Stomach (tissue), 9 donors: ENCODE results near the gene DHDDS. TPM values are rescaled to one million over a fixed set of nuclear protein-coding genes. Genes with fewer than 3 reads are reported as not detected.
A peak's percentile ranks its signal among the peaks of the same experiment; 100 is the strongest.

Experiments
- DNase-seq, 2 donors: peaks; one replicate each; pipeline versions ENCODE4 v3.0.0 to v3.0.0-alpha.2; 2013 to 2019
- H3K27ac ChIP-seq, 5 donors: fragments of 200-600 bp in 4 of 5; sonication (generic) in 4 of 5; one replicate each; pipeline ENCODE4 v1.5.1; 2013 to 2019; ENCODE audit warnings: mild to moderate bottlenecking in 1 of 5, moderate library complexity in 1 of 5
- H3K27me3 ChIP-seq, 3 donors: fragments of 200-600 bp; sonication (generic); one replicate each; pipeline ENCODE4 v1.5.1; 2017 to 2019; ENCODE audit warnings: mixed run types in 1 of 3
- H3K36me3 ChIP-seq, 4 donors: fragments of 200-600 bp; sonication (generic); 1 replicate in 3 of 4; 2 replicates in 1 of 4; pipeline ENCODE4 v1.5.1; 2016 to 2019
- H3K4me1 ChIP-seq, 4 donors: fragments of 200-600 bp; sonication (generic); one replicate each; pipeline ENCODE4 v1.5.1; 2016 to 2019
- H3K4me3 ChIP-seq, 4 donors: fragments of 200-600 bp; sonication (generic) in 3 of 4; one replicate each; pipeline ENCODE4 v1.5.1; 2016 to 2019; ENCODE audit warnings: mild to moderate bottlenecking in 1 of 4
- H3K9me3 ChIP-seq, 4 donors: fragments of 200-600 bp; sonication (generic); one replicate each; pipeline ENCODE4 v1.5.1; 2016 to 2019
- CTCF ChIP-seq, 7 experiments: fragments of 450-650 bp in 4 of 7; fragments of 200-600 bp in 3 of 7; sonication (generic) in 3 of 7; IDR thresholded peaks; one replicate each; pipeline ENCODE4 v1.5.1; 2016 to 2019; ENCODE audit warnings: antibody characterized with exemption in 7 of 7, control low read depth in 2 of 7, mild to moderate bottlenecking in 1 of 7
- EP300 ChIP-seq: sonication (generic); formaldehyde crosslinking; IDR thresholded peaks from one replicate; pipeline ENCODE4 v1.6.1; 2017; ENCODE audit warnings: antibody characterized with exemption
- POLR2A ChIP-seq, 4 donors: fragments of 450-650 bp; IDR thresholded peaks; one replicate each; pipeline ENCODE4 v1.6.1; 2016; ENCODE audit warnings: antibody characterized with exemption in 4 of 4, control low read depth in 2 of 4, mild to moderate bottlenecking in 1 of 4, moderate library complexity in 1 of 4
- POLR2AphosphoS5 ChIP-seq, 3 donors: sonication (generic); formaldehyde crosslinking; IDR thresholded peaks; one replicate each; pipeline ENCODE4 v1.6.1; 2016; ENCODE audit warnings: antibody characterized with exemption in 3 of 3
- WGBS, 5 donors: extraction: QIAGEN DNeasy Blood & Tissue Kit in 3 of 5; methylation state at CpG; one replicate each; pipeline versions ENCODE4 v1.1.5 to v1.1.7; 2013 to 2018; 5-methylcytosine and 5-hydroxymethylcytosine counted together
- intact Hi-C: fragments of 100-400 bp; cut with DNase I; formaldehyde crosslinking; loops from one replicate; pipeline ENCODE4 v1.15.1; 2023; ENCODE audit warnings: low total_unique reads
- polyA plus RNA-seq, 3 donors: library from polyadenylated mRNA; stranded (reverse); fragments of 200-250 nt; gene quantifications; one replicate each; pipeline ENCODE4 v1.2.3, GENCODE V29; 2013
- total RNA-seq, 5 donors: library from RNA; depleted of rRNA; stranded (reverse); fragments of >200 nt; gene quantifications; one replicate each; pipeline versions ENCODE4 v1.1.0 to v1.2.3, GENCODE V29; 2014 to 2016
- donor health status: healthy with polysubstance abuse.
- donor health status: Bipolar disorder and iron deficiency.
- donor health status: healthy.

Gene DHDDS
- total and polyA plus RNA-seq, 8 donors: 15.3 to 63.6 (median 43.7) TPM

DNA sequence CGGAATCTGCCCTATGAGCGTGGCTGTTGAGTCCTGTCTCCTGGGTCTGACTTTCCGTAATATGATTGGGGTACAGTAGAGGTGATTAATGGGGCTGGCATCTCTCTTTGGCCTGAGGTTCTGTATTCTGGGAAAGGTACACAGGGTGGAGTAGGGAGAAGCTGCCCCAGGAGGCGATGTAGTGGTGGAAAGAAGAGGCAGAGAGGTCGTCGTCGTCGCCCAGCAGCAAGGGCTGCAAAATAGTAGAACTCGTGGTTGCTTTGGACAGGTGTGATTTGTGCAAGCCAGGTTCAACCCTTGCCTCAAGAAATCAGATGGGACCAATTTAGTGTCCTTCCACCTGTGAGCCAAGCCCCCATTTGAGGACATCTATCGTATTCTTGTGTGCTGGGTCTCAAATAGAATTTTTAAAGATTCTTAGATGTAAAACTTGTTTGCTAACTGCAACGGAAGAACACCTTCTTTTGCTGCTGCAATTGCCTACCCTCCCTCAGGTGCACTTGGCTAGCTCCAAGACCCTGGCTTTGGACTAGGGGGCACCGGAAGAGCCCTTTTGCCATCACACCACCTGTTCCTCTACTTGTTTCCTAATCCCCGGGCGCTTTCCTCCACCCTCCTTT, 38.9 kb downstream of the DHDDS start:
- DNase-seq: peak in 1 of 2 donors; percentile 26
- Histone ChIP-seq H3K4me3 (peak overlapping the region; percentile 94 to 100 (median 98)), H3K9me3 (no peaks in the 10 kb centered on the region), H3K36me3 (peaks cover 11 to 59% (median 54%) of the 10 kb centered on the region in 4 donors), H3K27ac (peak overlapping the region in 4 of 5 donors; percentile 99 to 100 (median 100)), H3K4me1 (peaks cover 25 to 55% (median 45%) of the 10 kb centered on the region in 4 donors), H3K27me3 (no peaks in the 10 kb centered on the region)
- intact Hi-C loops: no loop called here
- TF ChIP-seq CTCF (IDR thresholded peaks at IDR 0.05): no peak
- TF ChIP-seq EP300: no peak
- TF ChIP-seq POLR2AphosphoS5 (IDR thresholded peaks at IDR 0.05): no peak
- no peak for TF ChIP-seq POLR2A (IDR thresholded peaks at IDR 0.05)
- 40 to 48% (median 44%) methylated on average over 14 of the region's 14 CpGs for WGBS, 5 donors

GRCh38 chr1:26471498-26472319, 39.6 kb downstream of the DHDDS start:
- TF ChIP-seq POLR2AphosphoS5 (IDR thresholded peaks at IDR 0.05) (peak in 2 of 3 donors; percentile 13 to 15), CTCF (IDR thresholded peaks at IDR 0.05) (no peak), EP300 (no peak), POLR2A (IDR thresholded peaks at IDR 0.05) (no peak)
- intact Hi-C loops: no loop called here
- Histone ChIP-seq H3K4me1 (peaks cover 25 to 61% (median 49%) of the 10 kb centered on the region in 4 donors), H3K36me3 (peaks cover 11 to 59% (median 54%) of the 10 kb centered on the region in 4 donors), H3K9me3 (no peaks in the 10 kb centered on the region), H3K27ac (peak overlapping the region; percentile 99 to 100 (median 100)), H3K4me3 (peak overlapping the region; percentile 94 to 100 (median 98)), H3K27me3 (no peaks in the 10 kb centered on the region)
- peak; percentile 57 to 90 for DNase-seq
- 0 to 1% (median 0%) methylated on average over 29 to 52 of the region's 52 CpGs for WGBS, 5 donors

- peak within 1 kb of the TSS; percentile 99 to 100 (median 100) for H3K27ac ChIP-seq
- TF ChIP-seq CTCF (IDR thresholded peaks at IDR 0.05): no peak
- TF ChIP-seq POLR2A (IDR thresholded peaks at IDR 0.05): no peak
- peak in 2 of 3 donors; percentile 12 to 51 for TF ChIP-seq POLR2AphosphoS5 (IDR thresholded peaks at IDR 0.05)
- TF ChIP-seq EP300: no peak
- DNase-seq: peak; percentile 91 to 97
- H3K9me3 ChIP-seq: no peaks in the 10 kb centered on the region
- H3K4me3 ChIP-seq: peak within 1 kb of the TSS; percentile 94 to 100 (median 98)
- no peaks in the 10 kb centered on the region for H3K27me3 ChIP-seq
- intact Hi-C loops: no loop called here
- H3K4me1 ChIP-seq: peaks cover 25 to 61% (median 49%) of the 10 kb centered on the region in 4 donors
- WGBS, 5 donors: 0 to 1% (median 0%) methylated on average over 18 to 69 of the region's 69 CpGs
- peaks cover 12 to 59% (median 54%) of the 10 kb centered on the region in 4 donors for H3K36me3 ChIP-seq
These were observed 40.3 kb downstream of the DHDDS start, which contains the start of gene HMGN2 for GRCh38 chr1:26472320-26472900. Gene HMGN2 (plus strand): TSS chr1:26472440. CDS start chr1:26472613, 173 bp downstream.
